ENCODE results near the gene HERC5. TPM values are rescaled to one million over a fixed set of nuclear protein-coding genes. Genes with fewer than 3 reads are reported as not detected.

Gene HERC5
- total RNA-seq, 4 donors from 2014 or later: 0.55 to 1.5 (median 1.1) TPM

GRCh38 chr4:88440146-88440545 is 16.8 kb upstream of the HERC5 start:
- DNase-seq (no peak), ATAC-seq (no peak)
- in situ Hi-C loops (cut with MboI; ENCODE audit: low sequenced_read_pairs in 4 of 4): no loop called here
- Histone ChIP-seq H3K9me3 (no peaks in the 10 kb centered on the region), H3K36me3 (no peaks in the 10 kb centered on the region), H3K27me3 (no peaks in the 10 kb centered on the region), H3K4me1 (no peaks in the 10 kb centered on the region), H3K27ac (no peak overlapping the region), H3K4me3 (no peak overlapping the region)
- TF ChIP-seq CTCF (IDR thresholded peaks at IDR 0.05 in 4 of 5, conservative IDR thresholded peaks at IDR 0.05 in 1 of 5) (no peak), POLR2A (IDR thresholded peaks at IDR 0.05) (no peak)
- intact Hi-C loops (cut with DNase I; ENCODE audit: low total_unique reads): no loop called here

- no peaks in the 10 kb centered on the region for H3K27me3 ChIP-seq
- TF ChIP-seq POLR2A (IDR thresholded peaks at IDR 0.05) (no peak), CTCF (IDR thresholded peaks at IDR 0.05 in 4 of 5, conservative IDR thresholded peaks at IDR 0.05 in 1 of 5) (no peak)
- intact Hi-C loops (cut with DNase I; ENCODE audit: low total_unique reads): no loop called here
- H3K27ac ChIP-seq: no peak overlapping the region
- H3K4me3 ChIP-seq: no peak overlapping the region
- in situ Hi-C loops (cut with MboI; ENCODE audit: low sequenced_read_pairs in 4 of 4): no loop called here
- H3K9me3 ChIP-seq: no peaks in the 10 kb centered on the region
- no peaks in the 10 kb centered on the region for H3K4me1 ChIP-seq
- no peak for ATAC-seq
- no peaks in the 10 kb centered on the region for H3K36me3 ChIP-seq
- DNase-seq: no peak
Measured at GRCh38 chr4:88441696-88442095, 15.2 kb upstream of the HERC5 start.

GRCh38 chr4:88442689-88443191 is 14.2 kb upstream of the HERC5 start:
- TF ChIP-seq POLR2A (IDR thresholded peaks at IDR 0.05) (no peak), CTCF (IDR thresholded peaks at IDR 0.05 in 4 of 5, conservative IDR thresholded peaks at IDR 0.05 in 1 of 5) (no peak)
- H3K4me1 ChIP-seq: no peaks in the 10 kb centered on the region

GRCh38 chr4:88443486-88443885 is 13.4 kb upstream of the HERC5 start:
- no peaks in the 10 kb centered on the region for H3K36me3 ChIP-seq
- in situ Hi-C loops (cut with MboI; ENCODE audit: low sequenced_read_pairs in 4 of 4) (no loop called here), intact Hi-C loops (cut with DNase I; ENCODE audit: low total_unique reads) (no loop called here)

More at GRCh38 chr4:88442689-88443191, 14.2 kb upstream of the HERC5 start:
- H3K36me3 ChIP-seq: no peaks in the 10 kb centered on the region
- ATAC-seq: no peak
- H3K4me3 ChIP-seq: no peak overlapping the region
- in situ Hi-C loops (cut with MboI; ENCODE audit: low sequenced_read_pairs in 4 of 4): no loop called here
- no peaks in the 10 kb centered on the region for H3K9me3 ChIP-seq
- H3K27ac ChIP-seq: no peak overlapping the region
- intact Hi-C loops (cut with DNase I; ENCODE audit: low total_unique reads): no loop called here
- H3K27me3 ChIP-seq: no peaks in the 10 kb centered on the region
- DNase-seq: no peak

More at GRCh38 chr4:88443486-88443885, 13.4 kb upstream of the HERC5 start:
- TF ChIP-seq CTCF (IDR thresholded peaks at IDR 0.05 in 4 of 5, conservative IDR thresholded peaks at IDR 0.05 in 1 of 5): no peak
- TF ChIP-seq POLR2A (IDR thresholded peaks at IDR 0.05): no peak
- Histone ChIP-seq H3K4me3 (no peak overlapping the region), H3K4me1 (no peaks in the 10 kb centered on the region), H3K27me3 (no peaks in the 10 kb centered on the region), H3K27ac (no peak overlapping the region), H3K9me3 (no peaks in the 10 kb centered on the region)
- DNase-seq (no peak), ATAC-seq (no peak)

Data from gastrocnemius medialis (tissue), 4 donors.